ENCODE results near the gene C19orf33.

GRCh38 chr19:38262585-38263268 lies 41.3 kb upstream of the C19orf33 start:
- TF ChIP-seq CTCF (IDR thresholded peaks at IDR 0.05; ENCODE audit: low read depth, low read length) (no peak), EZH2phosphoT487 (IDR thresholded peaks at IDR 0.05; ENCODE audit: low read depth) (no peak)
